ENCODE data around the gene MYH16.
"Not testable (repeated sequence)": the region's sequence is repeated elsewhere in the genome, so short reads cannot be mapped to it uniquely, and the experiment has no call there.

The MYH16 gene

GRCh38 chr7:99272476-99273045, at the start of gene MYH16:
Gene MYH16 (plus strand): TSS chr7:99272839.
- H3K27ac Mint-ChIP-seq, result no peak within 1 kb of the TSS
- peaks cover 13% of the 10 kb centered on the region for H3K4me1 Mint-ChIP-seq
- H3K4me3 Mint-ChIP-seq, result no peak within 1 kb of the TSS
- no peaks in the 10 kb centered on the region for H3K36me3 Mint-ChIP-seq
- no peaks in the 10 kb centered on the region for H3K27me3 Mint-ChIP-seq
- H3K9me3 Mint-ChIP-seq, result no peaks in the 10 kb centered on the region

GRCh38 chr7:99224263-99224898, 48.3 kb upstream of the MYH16 start:
- H3K27me3 Mint-ChIP-seq, H3K36me3 Mint-ChIP-seq, H3K27ac Mint-ChIP-seq, H3K4me3 Mint-ChIP-seq, H3K9me3 Mint-ChIP-seq, H3K4me1 Mint-ChIP-seq: not testable (repeated sequence)

GRCh38 chr7:99224899-99225265, 47.8 kb upstream of the MYH16 start:
- H3K9me3 Mint-ChIP-seq, result no peaks in the 10 kb centered on the region
- H3K4me3 Mint-ChIP-seq, result no peak overlapping the region
- H3K27me3 Mint-ChIP-seq, result no peaks in the 10 kb centered on the region
- no peaks in the 10 kb centered on the region for H3K36me3 Mint-ChIP-seq
- no peak overlapping the region for H3K27ac Mint-ChIP-seq
- H3K4me1 Mint-ChIP-seq, result peaks cover 3% of the 10 kb centered on the region

GRCh38 chr7:99229234-99229633, 43.4 kb upstream of the MYH16 start:
- Mint-ChIP-seq H3K27ac (no peak overlapping the region), H3K4me3 (no peak overlapping the region), H3K9me3 (no peaks in the 10 kb centered on the region), H3K27me3 (no peaks in the 10 kb centered on the region), H3K4me1 (peaks cover 3% of the 10 kb centered on the region), H3K36me3 (no peaks in the 10 kb centered on the region)

DNA sequence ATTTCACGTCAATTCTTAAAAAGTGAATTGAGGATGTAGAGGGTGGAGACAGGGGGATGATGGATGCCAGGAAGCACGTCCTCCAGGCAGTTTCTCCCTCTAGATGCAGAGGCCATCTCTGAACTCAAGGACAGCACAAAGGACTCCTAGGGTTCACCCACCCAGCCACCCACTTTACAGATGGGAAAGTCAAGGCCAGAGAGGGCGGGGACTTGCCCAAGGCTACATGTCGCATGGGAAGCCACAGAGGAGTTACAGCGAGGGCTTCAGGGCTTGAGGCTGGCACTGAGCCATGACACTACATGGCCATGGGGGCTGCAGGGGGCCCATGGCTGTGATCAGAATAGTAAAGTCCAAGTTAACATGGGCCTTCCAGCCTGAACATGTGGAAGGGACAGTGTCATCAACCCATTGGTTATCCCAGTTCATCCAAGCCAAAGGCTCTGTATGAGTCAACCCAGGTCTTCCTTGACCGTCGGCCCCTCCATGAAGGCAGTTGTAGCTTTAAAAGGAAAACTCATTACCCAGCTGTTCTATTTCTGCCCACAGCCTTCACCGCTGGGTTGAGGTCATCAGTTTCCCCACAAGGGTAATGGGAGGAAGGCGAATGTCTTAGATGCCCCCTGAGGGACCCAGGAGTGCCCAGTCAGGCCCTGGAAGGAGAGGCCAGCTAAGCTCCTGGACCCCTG, 40.4 kb upstream of the MYH16 start:
- Mint-ChIP-seq H3K4me3 (no peak overlapping the region), H3K27me3 (no peaks in the 10 kb centered on the region), H3K9me3 (no peaks in the 10 kb centered on the region), H3K36me3 (no peaks in the 10 kb centered on the region), H3K4me1 (no peaks in the 10 kb centered on the region), H3K27ac (no peak overlapping the region)

DNA sequence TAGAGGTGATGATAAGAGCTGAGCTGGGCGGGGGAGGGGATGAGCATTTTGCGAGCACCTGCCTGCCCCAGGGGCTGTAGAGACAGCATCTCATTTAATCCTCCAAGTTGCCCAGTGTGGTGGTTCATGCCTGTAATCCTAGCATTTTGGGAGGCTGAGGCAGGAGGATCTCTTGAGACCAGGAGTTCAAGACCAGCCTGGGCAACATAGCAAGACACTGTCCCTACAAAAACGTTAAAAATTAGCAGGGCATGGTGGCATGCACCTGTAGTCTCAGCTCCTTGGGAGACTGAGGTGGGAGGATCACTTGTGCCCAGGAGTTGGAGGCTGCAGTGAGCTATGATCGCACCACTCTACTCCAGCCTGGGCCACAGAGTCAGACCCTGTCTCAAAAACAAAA, 39.7 kb upstream of the MYH16 start:
- not testable (repeated sequence) for H3K4me1 Mint-ChIP-seq, H3K36me3 Mint-ChIP-seq, H3K27ac Mint-ChIP-seq, H3K4me3 Mint-ChIP-seq, H3K9me3 Mint-ChIP-seq, H3K27me3 Mint-ChIP-seq

- Mint-ChIP-seq H3K27me3 (no peaks in the 10 kb centered on the region), H3K36me3 (no peaks in the 10 kb centered on the region), H3K9me3 (no peaks in the 10 kb centered on the region), H3K4me3 (no peak overlapping the region), H3K4me1 (no peaks in the 10 kb centered on the region), H3K27ac (no peak overlapping the region)
Measured at GRCh38 chr7:99234185-99234584, 38.5 kb upstream of the MYH16 start.

GRCh38 chr7:99235925-99236324, 36.7 kb upstream of the MYH16 start:
- Mint-ChIP-seq H3K4me1 (no peaks in the 10 kb centered on the region), H3K36me3 (no peaks in the 10 kb centered on the region), H3K27me3 (peaks cover 3% of the 10 kb centered on the region), H3K4me3 (no peak overlapping the region), H3K9me3 (no peaks in the 10 kb centered on the region), H3K27ac (no peak overlapping the region)

GRCh38 chr7:99237876-99238275, 34.8 kb upstream of the MYH16 start:
- H3K4me1 Mint-ChIP-seq, H3K4me3 Mint-ChIP-seq, H3K9me3 Mint-ChIP-seq, H3K27ac Mint-ChIP-seq, H3K27me3 Mint-ChIP-seq, H3K36me3 Mint-ChIP-seq: not testable (repeated sequence)

DNA sequence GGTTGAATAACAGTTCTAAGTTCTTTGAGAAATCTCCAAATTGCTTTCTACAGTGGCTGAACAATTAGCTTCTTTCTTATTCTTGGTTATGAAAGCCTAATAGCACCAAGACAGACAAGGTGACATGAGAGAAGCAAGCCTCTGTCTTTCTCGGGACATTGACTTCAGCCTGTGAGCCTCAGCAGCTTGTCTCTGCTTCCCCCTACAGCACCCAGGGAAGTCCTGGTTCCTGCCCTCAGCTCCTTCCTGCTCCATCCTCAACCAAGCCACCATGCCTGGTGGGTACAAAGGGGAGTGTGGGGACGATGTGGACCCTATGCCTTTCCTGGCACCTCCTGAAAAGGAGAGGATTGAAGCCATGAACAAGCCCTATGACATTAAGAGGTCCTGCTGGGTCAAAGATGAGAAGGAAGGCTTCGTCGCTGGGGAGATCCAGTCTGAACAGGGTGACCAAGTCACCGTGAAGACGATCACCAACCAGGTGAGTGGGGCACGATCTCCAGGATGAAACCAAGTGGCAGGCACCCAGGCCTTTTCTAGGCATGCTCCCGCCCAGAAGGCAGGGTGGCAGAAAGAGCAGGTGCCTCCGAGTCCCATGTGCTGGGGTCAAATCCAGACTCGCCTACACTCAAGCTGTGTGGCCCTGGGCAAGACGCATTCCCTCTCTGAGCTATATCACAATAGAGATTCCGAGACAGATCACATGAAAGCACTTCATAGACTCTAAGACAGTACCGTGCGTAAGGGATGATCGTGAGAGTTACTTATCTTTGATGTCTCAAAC, 33.9 kb upstream of the MYH16 start:
- peaks cover 3% of the 10 kb centered on the region for H3K27me3 Mint-ChIP-seq
- no peak overlapping the region for H3K27ac Mint-ChIP-seq
- no peak overlapping the region for H3K4me3 Mint-ChIP-seq
- no peaks in the 10 kb centered on the region for H3K9me3 Mint-ChIP-seq
- no peaks in the 10 kb centered on the region for H3K4me1 Mint-ChIP-seq
- no peaks in the 10 kb centered on the region for H3K36me3 Mint-ChIP-seq

DNA sequence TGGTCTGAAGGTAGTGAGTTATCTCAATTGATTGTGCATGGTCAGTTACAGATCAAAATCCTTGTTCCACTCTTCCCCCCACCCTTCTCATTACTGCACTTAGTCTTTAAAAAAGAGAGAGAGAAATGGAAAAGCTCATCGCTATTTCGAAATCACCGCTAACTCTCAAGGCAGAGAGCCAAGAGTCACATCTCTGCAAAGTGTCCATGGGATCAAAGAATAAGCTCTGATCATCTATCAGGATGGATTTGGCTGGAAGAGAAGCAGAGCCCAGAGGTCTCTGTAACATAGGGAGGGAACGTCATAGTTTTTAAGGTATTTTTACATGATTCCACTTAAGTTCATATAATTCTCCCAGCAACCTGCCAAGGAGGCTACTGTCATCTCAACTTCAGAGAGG, 30.0 kb upstream of the MYH16 start:
- Mint-ChIP-seq H3K4me1 (no peaks in the 10 kb centered on the region), H3K36me3 (no peaks in the 10 kb centered on the region), H3K27me3 (peaks cover 5% of the 10 kb centered on the region), H3K9me3 (no peaks in the 10 kb centered on the region), H3K27ac (no peak overlapping the region), H3K4me3 (no peak overlapping the region)

GRCh38 chr7:99243751-99244337, 28.8 kb upstream of the MYH16 start:
- Mint-ChIP-seq H3K4me1 (no peaks in the 10 kb centered on the region), H3K27ac (no peak overlapping the region), H3K27me3 (peaks cover 5% of the 10 kb centered on the region), H3K4me3 (no peak overlapping the region), H3K9me3 (no peaks in the 10 kb centered on the region), H3K36me3 (no peaks in the 10 kb centered on the region)

DNA sequence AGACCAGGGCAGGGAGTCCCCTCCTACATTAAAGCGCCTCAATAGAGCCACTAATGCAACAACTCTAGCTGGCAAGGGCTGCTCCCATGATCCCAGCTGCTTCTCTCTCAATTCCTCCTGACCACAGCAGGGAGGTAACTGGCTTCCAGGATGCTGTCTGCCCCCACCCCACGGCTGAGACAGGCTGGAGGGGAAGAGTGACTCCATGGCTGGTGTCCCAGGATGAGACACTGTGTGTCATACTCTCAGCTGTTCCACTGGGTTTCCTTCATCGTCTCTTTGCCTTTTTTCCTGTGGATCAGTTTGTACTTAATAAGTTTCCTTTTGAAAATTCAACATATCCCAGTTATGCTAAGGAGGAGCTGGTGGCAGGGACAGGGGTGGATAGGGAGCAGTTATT, 27.7 kb upstream of the MYH16 start:
- Mint-ChIP-seq H3K4me1 (no peaks in the 10 kb centered on the region), H3K27me3 (peaks cover 5% of the 10 kb centered on the region), H3K9me3 (no peaks in the 10 kb centered on the region), H3K36me3 (no peaks in the 10 kb centered on the region), H3K4me3 (no peak overlapping the region), H3K27ac (no peak overlapping the region)

DNA sequence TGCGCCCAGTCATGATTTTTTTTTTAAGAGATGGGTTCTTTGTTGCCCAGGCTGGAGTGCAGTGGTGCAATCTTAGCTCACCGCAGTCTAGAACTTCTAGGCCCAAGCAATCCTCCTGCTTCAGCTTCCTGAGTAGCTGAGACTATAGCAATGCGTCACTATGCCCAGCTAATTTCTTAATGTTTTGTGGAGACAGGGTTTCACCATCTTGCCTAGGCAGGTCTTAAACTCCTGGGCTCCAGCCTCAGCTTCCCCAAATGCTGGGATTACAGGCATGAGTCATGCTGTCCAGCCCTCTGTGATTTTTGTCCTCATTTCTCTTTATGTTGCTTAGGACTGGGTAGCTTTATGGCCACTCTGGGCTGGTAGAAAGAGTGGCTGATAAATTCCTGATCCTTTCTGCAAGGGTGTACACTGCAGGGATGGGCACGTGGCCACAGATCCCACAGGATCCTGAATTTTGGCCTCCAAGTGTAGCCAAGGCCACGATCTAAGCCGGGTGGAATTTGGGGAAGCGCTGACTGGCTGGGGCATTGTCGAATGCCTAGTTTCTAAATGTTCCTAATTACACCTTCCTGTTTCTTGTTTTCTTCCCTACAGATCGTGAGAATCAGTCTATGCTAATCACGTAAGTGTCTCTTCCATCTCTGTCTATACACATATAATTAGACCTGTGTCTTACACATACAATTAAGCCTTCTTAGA, 24.1 kb upstream of the MYH16 start:
- Mint-ChIP-seq H3K27me3 (peaks cover 4% of the 10 kb centered on the region), H3K36me3 (no peaks in the 10 kb centered on the region), H3K4me1 (no peaks in the 10 kb centered on the region), H3K9me3 (no peaks in the 10 kb centered on the region), H3K27ac (no peak overlapping the region), H3K4me3 (no peak overlapping the region)

GRCh38 chr7:99249985-99250575, 22.6 kb upstream of the MYH16 start:
- no peaks in the 10 kb centered on the region for H3K4me1 Mint-ChIP-seq
- H3K27me3 Mint-ChIP-seq, result peaks cover 3% of the 10 kb centered on the region
- no peak overlapping the region for H3K4me3 Mint-ChIP-seq
- no peaks in the 10 kb centered on the region for H3K9me3 Mint-ChIP-seq
- H3K27ac Mint-ChIP-seq, result no peak overlapping the region
- H3K36me3 Mint-ChIP-seq, result no peaks in the 10 kb centered on the region

Data from activated naive CD4-positive, alpha-beta T cell treated with anti-CD3 and anti-CD28 coated beads, Interleukin-2, amount 50 U/mL, for 24 hours (primary cell).